Measurements from ENCODE around the gene HELZ.
"Not testable (repeated sequence)": the region's sequence is repeated elsewhere in the genome, so short reads cannot be mapped to it uniquely, and the experiment has no call there.

HELZ gene

GRCh38 chr17:67145183-67145805, 99.7 kb downstream of the HELZ start:
- DNase-seq (ENCODE audit: low spot score), result no peak

GRCh38 chr17:67143318-67143717, 101.7 kb downstream of the HELZ start:
- DNase-seq (ENCODE audit: low spot score), result no peak

- not testable (repeated sequence) for DNase-seq (ENCODE audit: low spot score)
These were observed 103.0 kb downstream of the HELZ start for GRCh38 chr17:67142030-67142429.

- DNase-seq (ENCODE audit: low spot score), result no peak
These were observed 105.0 kb downstream of the HELZ start for GRCh38 chr17:67139784-67140665.

- DNase-seq (ENCODE audit: low spot score), result no peak
These were observed 105.7 kb downstream of the HELZ start for GRCh38 chr17:67139289-67139688.

- DNase-seq (ENCODE audit: low spot score), result no peak
These were observed 106.6 kb downstream of the HELZ start for GRCh38 chr17:67138392-67138791.

GRCh38 chr17:67137860-67138259, 107.1 kb downstream of the HELZ start:
- DNase-seq (ENCODE audit: low spot score), result no peak

GRCh38 chr17:67137026-67137370, 108.0 kb downstream of the HELZ start:
- no peak for DNase-seq (ENCODE audit: low spot score)

- no peak for DNase-seq (ENCODE audit: low spot score)
These were observed 108.6 kb downstream of the HELZ start for GRCh38 chr17:67136191-67137025.

GRCh38 chr17:67133161-67133560, 111.8 kb downstream of the HELZ start:
- DNase-seq (ENCODE audit: low spot score), result no peak

GRCh38 chr17:67132366-67132765, 112.6 kb downstream of the HELZ start:
- DNase-seq (ENCODE audit: low spot score), result no peak

GRCh38 chr17:67130768-67131167, 114.2 kb downstream of the HELZ start:
- no peak for DNase-seq (ENCODE audit: low spot score)

- DNase-seq (ENCODE audit: low spot score), result no peak
These were observed 115.7 kb downstream of the HELZ start for GRCh38 chr17:67129283-67129682.

GRCh38 chr17:67128700-67129099, 116.3 kb downstream of the HELZ start:
- DNase-seq (ENCODE audit: low spot score), result no peak

GRCh38 chr17:67127925-67128324, 117.1 kb downstream of the HELZ start:
- no peak for DNase-seq (ENCODE audit: low spot score)

- no peak for DNase-seq (ENCODE audit: low spot score)
These were observed 118.0 kb downstream of the HELZ start for GRCh38 chr17:67126983-67127382.

- DNase-seq (ENCODE audit: low spot score), result not testable (repeated sequence)
These were observed 118.5 kb downstream of the HELZ start for GRCh38 chr17:67126543-67126942.

GRCh38 chr17:67125924-67126323, 119.1 kb downstream of the HELZ start:
- DNase-seq (ENCODE audit: low spot score), result no peak

- peak; percentile 95 for DNase-seq (ENCODE audit: low spot score)
These were observed 119.6 kb downstream of the HELZ start for GRCh38 chr17:67125417-67125816.

GRCh38 chr17:67124450-67125148, 120.4 kb downstream of the HELZ start:
- DNase-seq (ENCODE audit: low spot score), result peak; percentile 17

GRCh38 chr17:67123699-67124098, 121.3 kb downstream of the HELZ start:
- DNase-seq (ENCODE audit: low spot score), result no peak

Measured in SK-N-DZ (cell line).